Lower leg skin (tissue), 4 donors: Measurements from ENCODE around the gene ABCA4. TPM values are rescaled to one million over a fixed set of nuclear protein-coding genes. Genes with fewer than 3 reads are reported as not detected.

Experiments used
- DNase-seq, 2 donors: peaks; one replicate each; pipeline ENCODE4 v3.0.0-alpha.2; 2019; ENCODE audit warnings: low spot score in 2 of 2
- H3K4me3 ChIP-seq: fragments of 200-600 bp; sonication (generic); 2 replicates; pipeline ENCODE4 v1.5.1; 2017; ENCODE audit warnings: mild to moderate bottlenecking, low read depth; ENCODE audit not compliant: poor library complexity, severe bottlenecking
- POLR2A ChIP-seq, 2 donors: fragments of 450-650 bp; IDR thresholded peaks; one replicate each; pipeline ENCODE4 v1.6.1; 2016 to 2017; ENCODE audit warnings: antibody characterized with exemption in 2 of 2, mild to moderate bottlenecking in 1 of 2, moderate library complexity in 1 of 2
- WGBS, 2 donors: methylation state at CpG; one replicate each; pipeline ENCODE4 v1.1.5; 2018; 5-methylcytosine and 5-hydroxymethylcytosine counted together
- intact Hi-C: fragments of 100-400 bp; cut with DNase I; formaldehyde crosslinking; loops from one replicate; pipeline ENCODE4 v1.15.0; 2023; ENCODE audit warnings: low total_unique reads
- total RNA-seq, 4 donors: library from RNA; depleted of rRNA; stranded (reverse); fragments of >200 nt; gene quantifications; one replicate each; pipeline ENCODE4 v1.1.0, GENCODE V29; 2016
- TF ChIP-seq, protein P1 (sequence below), 3 donors: fragments of 450-650 bp; IDR thresholded peaks; one replicate each; pipeline ENCODE4 v1.5.1; 2016; ENCODE audit warnings: antibody characterized with exemption in 3 of 3, mild to moderate bottlenecking in 3 of 3, moderate library complexity in 2 of 3

ABCA4 gene
- total RNA-seq, 4 donors from 2014 or later: 0.46 to 5.3 (median 3.8) TPM

- DNase-seq: no peak
- no peak for TF ChIP-seq POLR2A (IDR thresholded peaks at IDR 0.05)
- TF ChIP-seq, protein P1, sequence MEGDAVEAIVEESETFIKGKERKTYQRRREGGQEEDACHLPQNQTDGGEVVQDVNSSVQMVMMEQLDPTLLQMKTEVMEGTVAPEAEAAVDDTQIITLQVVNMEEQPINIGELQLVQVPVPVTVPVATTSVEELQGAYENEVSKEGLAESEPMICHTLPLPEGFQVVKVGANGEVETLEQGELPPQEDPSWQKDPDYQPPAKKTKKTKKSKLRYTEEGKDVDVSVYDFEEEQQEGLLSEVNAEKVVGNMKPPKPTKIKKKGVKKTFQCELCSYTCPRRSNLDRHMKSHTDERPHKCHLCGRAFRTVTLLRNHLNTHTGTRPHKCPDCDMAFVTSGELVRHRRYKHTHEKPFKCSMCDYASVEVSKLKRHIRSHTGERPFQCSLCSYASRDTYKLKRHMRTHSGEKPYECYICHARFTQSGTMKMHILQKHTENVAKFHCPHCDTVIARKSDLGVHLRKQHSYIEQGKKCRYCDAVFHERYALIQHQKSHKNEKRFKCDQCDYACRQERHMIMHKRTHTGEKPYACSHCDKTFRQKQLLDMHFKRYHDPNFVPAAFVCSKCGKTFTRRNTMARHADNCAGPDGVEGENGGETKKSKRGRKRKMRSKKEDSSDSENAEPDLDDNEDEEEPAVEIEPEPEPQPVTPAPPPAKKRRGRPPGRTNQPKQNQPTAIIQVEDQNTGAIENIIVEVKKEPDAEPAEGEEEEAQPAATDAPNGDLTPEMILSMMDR (IDR thresholded peaks at IDR 0.05): no peak
- no peak overlapping the region for H3K4me3 ChIP-seq
- WGBS, 2 donors: 74 to 78% methylated on average over 11 of the region's 11 CpGs
- intact Hi-C loops: no loop called here
Measured at GRCh38 chr1:94048413-94049164, 72.4 kb downstream of the ABCA4 start.

DNA sequence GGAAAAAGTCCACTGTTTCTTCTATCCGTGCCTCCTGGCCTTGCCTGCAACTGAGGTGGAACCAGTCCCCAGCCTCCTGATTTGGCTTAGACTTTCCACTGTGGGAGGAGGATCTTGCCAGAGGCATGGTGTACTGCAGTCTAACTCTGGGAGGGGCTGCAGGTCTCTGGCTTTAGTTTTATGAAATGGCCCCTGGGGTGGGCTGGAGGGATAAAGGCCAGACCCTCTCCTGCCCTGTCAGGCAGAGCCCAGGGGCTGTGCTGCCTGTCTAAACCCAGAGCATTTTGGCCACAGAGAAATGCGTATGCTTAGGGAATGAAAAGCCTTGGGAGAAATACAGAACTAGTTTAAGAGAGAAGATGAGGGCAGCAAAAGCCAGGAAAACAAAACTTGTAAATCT is 73.0 kb downstream of the ABCA4 start:
- no peak overlapping the region for H3K4me3 ChIP-seq
- TF ChIP-seq, protein P1 (IDR thresholded peaks at IDR 0.05): no peak
- TF ChIP-seq POLR2A (IDR thresholded peaks at IDR 0.05): no peak
- DNase-seq: no peak
- intact Hi-C loops: no loop called here
- 55 to 70% methylated on average over 2 of the region's 2 CpGs for WGBS, 2 donors

DNA sequence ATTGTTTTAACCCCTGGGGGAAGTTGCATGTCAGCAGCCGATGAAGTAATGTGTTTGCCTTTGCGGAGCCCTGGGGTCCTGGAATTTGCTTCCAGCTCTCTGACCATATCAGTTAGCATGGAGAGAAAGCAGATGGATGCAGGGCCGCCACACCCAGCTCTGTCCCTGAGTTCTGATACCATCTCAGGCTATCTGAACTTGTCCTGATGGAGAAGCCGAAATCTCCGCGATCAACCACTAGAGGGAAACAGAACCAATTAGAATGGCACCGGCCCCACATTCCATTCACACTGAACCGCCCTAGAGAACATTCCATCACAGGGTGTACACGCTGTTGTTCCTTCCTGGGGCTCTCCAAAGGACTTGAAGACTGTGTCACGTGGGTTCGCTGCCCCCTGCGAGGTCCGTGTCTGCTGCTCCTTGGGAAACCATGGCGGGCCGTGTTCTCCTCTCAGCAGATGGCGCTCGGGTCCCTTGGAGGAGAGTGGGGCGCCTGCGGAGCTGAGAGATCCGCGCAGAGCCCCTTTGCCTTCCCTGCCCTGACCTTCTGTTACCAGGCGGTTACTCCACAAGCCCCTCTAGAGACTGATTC is 75.4 kb downstream of the ABCA4 start:
- H3K4me3 ChIP-seq: no peak overlapping the region
- DNase-seq: peak; percentile 89 to 96
- WGBS, 2 donors: 17% methylated on average over 22 of the region's 22 CpGs
- TF ChIP-seq, protein P1 (IDR thresholded peaks at IDR 0.05): peak in 1 of 3 donors; percentile 74
- no peak for TF ChIP-seq POLR2A (IDR thresholded peaks at IDR 0.05)
- intact Hi-C loops: no loop called here

GRCh38 chr1:94044891-94045290 is 76.1 kb downstream of the ABCA4 start:
- intact Hi-C loops: no loop called here
- no peak for DNase-seq
- TF ChIP-seq, protein P1 (IDR thresholded peaks at IDR 0.05): no peak
- no peak for TF ChIP-seq POLR2A (IDR thresholded peaks at IDR 0.05)
- no peak overlapping the region for H3K4me3 ChIP-seq
- 87 to 93% methylated on average over 9 of the region's 9 CpGs for WGBS, 2 donors

DNA sequence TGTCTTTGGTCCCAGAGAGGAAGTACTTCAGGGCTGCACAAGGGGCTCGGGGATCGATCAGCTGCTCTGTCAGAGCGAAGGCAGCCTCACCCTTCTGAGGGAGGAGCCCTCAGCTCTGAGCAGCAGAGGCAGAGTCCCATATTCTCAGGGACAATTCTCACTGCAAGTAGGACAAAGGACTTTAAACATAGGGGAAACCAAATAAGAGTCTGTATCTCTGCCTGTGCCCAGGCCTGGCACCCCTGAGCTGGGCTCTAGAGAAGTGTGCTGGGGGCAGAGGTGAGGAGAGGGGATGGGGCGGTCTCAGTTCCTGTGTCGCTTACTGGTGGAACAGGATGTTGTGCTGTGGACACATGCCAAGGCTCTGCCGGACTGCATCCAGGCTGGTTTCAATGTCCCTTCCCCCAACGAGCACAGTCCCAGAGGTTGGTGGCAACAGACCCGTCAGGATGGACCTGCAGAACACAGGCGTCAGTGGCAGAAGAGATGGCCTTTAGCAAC is 76.6 kb downstream of the ABCA4 start:
- 51 to 62% methylated on average over 7 to 8 of the region's 9 CpGs for WGBS, 2 donors
- no peak overlapping the region for H3K4me3 ChIP-seq
- TF ChIP-seq, protein P1 (IDR thresholded peaks at IDR 0.05): no peak
- intact Hi-C loops: no loop called here
- peak in 1 of 2 donors; percentile 91 for DNase-seq
